Upper lobe of right lung (tissue), 1 donor: Measurements from ENCODE around the gene PTPRG. TPM values are rescaled to one million over a fixed set of nuclear protein-coding genes. Genes with fewer than 3 reads are reported as not detected.

Source experiments
- ATAC-seq: fragments of 200-7000 bp; cut with Tn5 transposase; one replicate; pipeline ENCODE4 v1.9.1; 2020; ENCODE audit warnings: mild to moderate bottlenecking, moderate library complexity
- DNase-seq: peaks from one replicate; pipeline ENCODE4 v3.0.0-alpha.2; 2020
- H3K27ac ChIP-seq: fragments of 200-600 bp; one replicate; pipeline ENCODE4 v1.8.0; 2022
- H3K27me3 ChIP-seq: fragments of 200-600 bp; one replicate; pipeline ENCODE4 v1.8.0; 2022; ENCODE audit warnings: mild to moderate bottlenecking
- H3K36me3 ChIP-seq: fragments of 200-600 bp; one replicate; pipeline ENCODE4 v1.8.0; 2022
- H3K4me1 ChIP-seq: fragments of 200-600 bp; one replicate; pipeline ENCODE4 v1.8.0; 2022
- H3K4me3 ChIP-seq: fragments of 200-600 bp; one replicate; pipeline ENCODE4 v1.8.0; 2022; ENCODE audit warnings: mild to moderate bottlenecking
- H3K9me3 ChIP-seq: fragments of 200-600 bp; one replicate; pipeline ENCODE4 v1.8.0; 2022
- CTCF ChIP-seq: fragments of 200-600 bp; IDR thresholded peaks from one replicate; pipeline ENCODE4 v1.8.0; 2022; ENCODE audit warnings: antibody characterized with exemption
- intact Hi-C: fragments of 100-400 bp; cut with DNase I; formaldehyde crosslinking; loops from one replicate; pipeline ENCODE4 v1.11.0; 2022
- total RNA-seq: library from RNA; stranded (reverse); fragmentation: NEBNext Ultra II Directional; extraction: Animal tissue kit (Norgen Biotek cat#: 25700); gene quantifications from one replicate; pipeline ENCODE4 v1.2.1, GENCODE V29; 2021
- donor health status: DM: no; HTN: yes; CAD: no; lungs with severe emphysema.

Gene PTPRG
- total RNA-seq, 1 donor from 2014 or later, result 86.7 TPM

- ATAC-seq (no peak), DNase-seq (no peak)
- Histone ChIP-seq H3K36me3 (no peaks in the 10 kb centered on the region), H3K4me3 (no peak overlapping the region), H3K27me3 (no peaks in the 10 kb centered on the region), H3K27ac (no peak overlapping the region), H3K9me3 (no peaks in the 10 kb centered on the region), H3K4me1 (peaks cover 33% of the 10 kb centered on the region)
- no peak for TF ChIP-seq CTCF
- intact Hi-C loops, result no loop called here
Measured at GRCh38 chr3:61876797-61877196, 315.4 kb downstream of the PTPRG start.

DNA sequence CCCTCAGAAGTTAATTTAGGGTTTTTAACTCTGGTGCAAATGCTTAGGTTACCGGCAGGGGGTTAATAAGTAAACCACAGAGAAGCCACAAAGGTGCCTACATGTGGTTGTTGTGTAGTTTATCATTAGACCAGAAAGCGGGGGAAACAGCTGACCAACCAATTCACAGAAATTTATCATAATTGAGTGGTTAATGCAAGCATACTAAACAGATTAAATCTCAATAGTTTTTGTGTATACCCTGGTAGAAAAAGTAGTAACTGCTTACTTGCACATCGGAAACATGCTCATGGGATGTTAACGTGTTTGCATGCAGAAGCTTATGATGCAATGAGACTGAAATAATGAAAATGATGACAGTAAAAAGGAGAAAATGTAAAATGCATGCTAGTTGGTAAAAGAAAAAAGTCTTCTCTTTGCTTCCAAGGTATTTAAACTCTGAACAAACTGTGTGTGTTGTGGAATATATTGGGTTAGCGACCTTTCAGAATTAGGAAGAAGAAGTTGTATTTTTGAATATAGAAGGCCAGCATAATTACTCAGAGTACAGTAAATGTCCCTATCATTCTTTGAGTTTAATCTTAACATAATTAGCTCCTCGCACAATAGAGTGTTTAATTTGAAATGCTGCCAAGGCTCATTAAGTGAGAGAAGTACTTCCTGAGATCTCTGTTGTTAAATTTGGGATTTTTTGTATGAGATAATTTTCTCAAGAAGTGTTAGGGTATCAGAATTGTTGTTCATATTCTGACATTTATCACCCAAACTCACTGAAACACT, 316.2 kb downstream of the PTPRG start:
- ATAC-seq (no peak), DNase-seq (no peak)
- TF ChIP-seq CTCF, result no peak
- Histone ChIP-seq H3K4me3 (no peak overlapping the region), H3K36me3 (no peaks in the 10 kb centered on the region), H3K27me3 (no peaks in the 10 kb centered on the region), H3K4me1 (peaks cover 31% of the 10 kb centered on the region), H3K27ac (no peak overlapping the region), H3K9me3 (no peaks in the 10 kb centered on the region)
- intact Hi-C loops, result no loop called here

DNA sequence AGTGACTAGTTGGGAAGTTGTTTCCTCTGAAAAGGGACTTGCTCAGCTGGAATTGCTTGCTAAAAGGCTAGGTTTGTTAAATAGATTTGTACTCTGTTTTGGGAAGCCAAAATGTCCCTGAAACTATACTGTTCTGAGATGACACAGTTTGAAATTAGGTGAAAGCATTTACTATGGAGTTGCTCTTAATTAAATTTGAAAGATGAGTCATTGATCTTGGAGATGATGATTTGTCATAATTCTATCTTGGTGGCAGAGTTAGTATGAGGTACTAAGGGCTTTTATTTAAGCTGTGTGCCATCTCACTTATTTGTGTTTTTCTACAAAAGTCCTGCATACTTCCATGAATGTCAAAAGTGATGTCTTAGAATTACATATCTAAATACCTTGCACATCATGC, 320.9 kb downstream of the PTPRG start:
- H3K27me3 ChIP-seq, result no peaks in the 10 kb centered on the region
- H3K27ac ChIP-seq, result no peak overlapping the region
- peaks cover 2% of the 10 kb centered on the region for H3K4me1 ChIP-seq
- no peaks in the 10 kb centered on the region for H3K9me3 ChIP-seq
- H3K36me3 ChIP-seq, result no peaks in the 10 kb centered on the region
- ATAC-seq, result no peak
- DNase-seq, result no peak
- no peak for TF ChIP-seq CTCF
- no peak overlapping the region for H3K4me3 ChIP-seq
- intact Hi-C loops, result no loop called here

DNA sequence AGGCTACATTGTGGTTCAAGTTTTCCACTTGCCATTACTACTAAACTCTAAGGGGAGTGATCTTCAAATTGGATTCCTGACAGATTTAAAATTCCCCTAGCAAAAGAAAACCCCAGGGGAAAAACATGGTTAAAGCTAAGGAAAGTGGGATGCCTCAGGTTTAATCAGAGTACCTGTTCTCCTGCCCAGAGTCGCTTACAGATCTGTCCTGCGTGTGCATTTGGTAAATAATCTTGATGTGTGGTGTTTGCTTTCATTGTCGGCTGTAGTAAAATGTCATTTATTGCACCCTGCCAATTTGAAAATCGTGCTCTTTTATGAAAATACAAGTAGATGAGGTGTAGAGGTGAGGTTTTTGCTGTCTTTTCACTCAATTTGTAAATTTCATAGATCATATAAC, 323.4 kb downstream of the PTPRG start:
- H3K36me3 ChIP-seq, result no peaks in the 10 kb centered on the region
- DNase-seq (no peak), ATAC-seq (no peak)
- TF ChIP-seq CTCF, result no peak
- no peaks in the 10 kb centered on the region for H3K9me3 ChIP-seq
- H3K4me1 ChIP-seq, result no peaks in the 10 kb centered on the region
- no peak overlapping the region for H3K4me3 ChIP-seq
- H3K27me3 ChIP-seq, result no peaks in the 10 kb centered on the region
- no peak overlapping the region for H3K27ac ChIP-seq
- intact Hi-C loops, result no loop called here

GRCh38 chr3:61885414-61885813, 324.0 kb downstream of the PTPRG start:
- Histone ChIP-seq H3K27ac (no peak overlapping the region), H3K4me1 (no peaks in the 10 kb centered on the region), H3K36me3 (no peaks in the 10 kb centered on the region), H3K4me3 (no peak overlapping the region), H3K9me3 (no peaks in the 10 kb centered on the region), H3K27me3 (no peaks in the 10 kb centered on the region)
- DNase-seq (no peak), ATAC-seq (no peak)
- intact Hi-C loops, result no loop called here
- TF ChIP-seq CTCF, result no peak

GRCh38 chr3:61887206-61887605, 325.8 kb downstream of the PTPRG start:
- Histone ChIP-seq H3K36me3 (no peaks in the 10 kb centered on the region), H3K9me3 (no peaks in the 10 kb centered on the region), H3K27me3 (no peaks in the 10 kb centered on the region), H3K4me3 (no peak overlapping the region), H3K4me1 (no peaks in the 10 kb centered on the region), H3K27ac (no peak overlapping the region)
- DNase-seq (no peak), ATAC-seq (no peak)
- intact Hi-C loops, result no loop called here
- no peak for TF ChIP-seq CTCF
